HG03520 (cell line): ENCODE measurements around the gene TULP4.
"Not testable (repeated sequence)": the region's sequence is repeated elsewhere in the genome, so short reads cannot be mapped to it uniquely, and the experiment has no call there.

Experiments used
- ATAC-seq: cut with Tn5 transposase; IDR thresholded peaks from one replicate; pipeline ENCODE4 v1.9.1; 2021; ENCODE audit warnings: mild to moderate bottlenecking, moderate library complexity; ENCODE audit not compliant: unreplicated experiment

Gene TULP4

GRCh38 chr6:158518191-158519127, 206.2 kb downstream of the TULP4 start:
- peak; percentile 67 for ATAC-seq

DNA sequence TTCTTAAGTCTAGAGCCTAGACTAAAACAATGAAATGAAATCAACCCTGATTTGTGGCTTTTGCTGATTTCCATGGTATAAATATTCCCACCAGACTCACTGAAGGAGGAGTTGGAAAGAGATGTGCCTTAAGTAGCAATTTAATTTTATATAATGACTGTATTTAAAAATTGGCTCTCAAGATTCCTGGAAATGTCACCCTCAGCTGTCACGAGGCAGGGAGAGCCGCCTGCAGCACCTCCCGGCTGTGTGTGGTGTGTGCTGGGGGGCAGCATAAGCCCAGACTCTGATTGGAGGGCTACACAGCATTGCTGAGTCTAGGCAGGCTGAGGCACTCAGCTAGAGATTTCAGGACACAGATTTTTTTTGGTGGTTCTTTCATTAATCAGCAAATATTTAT, 207.0 kb downstream of the TULP4 start:
- no peak for ATAC-seq

DNA sequence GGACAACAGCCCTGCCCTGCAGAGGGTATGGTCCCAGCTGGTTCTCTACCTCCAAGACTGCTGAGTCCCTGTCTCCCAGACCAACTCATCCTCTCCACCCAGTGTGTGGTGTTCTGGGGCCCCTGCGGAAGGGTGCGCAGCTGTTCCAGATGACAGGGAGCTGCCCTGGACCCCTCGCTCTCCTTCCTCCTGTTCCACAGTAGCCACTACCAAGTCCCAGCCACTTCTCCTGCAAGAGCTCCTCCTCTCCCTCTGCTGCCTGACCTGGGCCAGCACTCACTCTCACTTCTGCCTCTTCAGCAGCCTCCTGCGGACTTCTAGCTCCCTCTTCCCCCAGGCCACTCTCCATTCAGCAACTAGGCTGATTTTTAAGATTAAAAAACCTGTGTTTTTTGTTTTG, 207.5 kb downstream of the TULP4 start:
- no peak for ATAC-seq

GRCh38 chr6:158520975-158521374, 208.7 kb downstream of the TULP4 start:
- ATAC-seq = not testable (repeated sequence)

DNA sequence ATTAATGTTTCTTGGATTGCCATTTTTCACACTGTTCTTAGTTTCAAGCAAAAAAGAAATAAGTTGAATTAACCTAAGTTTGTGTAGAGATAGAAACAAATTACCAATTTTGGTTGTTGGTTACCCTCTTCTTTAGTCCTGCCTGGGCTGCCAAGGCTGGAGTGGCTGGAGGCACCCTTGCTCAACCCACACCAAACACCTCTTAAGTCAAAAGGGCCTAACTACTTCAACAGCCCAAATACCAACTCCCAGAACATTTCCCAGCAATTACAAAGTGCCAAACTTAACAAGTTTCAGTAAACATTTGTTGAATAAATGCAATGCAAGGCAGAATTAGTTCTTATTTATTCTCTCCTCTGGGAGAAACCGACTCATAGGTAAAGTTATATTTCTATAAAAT, 209.5 kb downstream of the TULP4 start:
- no peak for ATAC-seq

DNA sequence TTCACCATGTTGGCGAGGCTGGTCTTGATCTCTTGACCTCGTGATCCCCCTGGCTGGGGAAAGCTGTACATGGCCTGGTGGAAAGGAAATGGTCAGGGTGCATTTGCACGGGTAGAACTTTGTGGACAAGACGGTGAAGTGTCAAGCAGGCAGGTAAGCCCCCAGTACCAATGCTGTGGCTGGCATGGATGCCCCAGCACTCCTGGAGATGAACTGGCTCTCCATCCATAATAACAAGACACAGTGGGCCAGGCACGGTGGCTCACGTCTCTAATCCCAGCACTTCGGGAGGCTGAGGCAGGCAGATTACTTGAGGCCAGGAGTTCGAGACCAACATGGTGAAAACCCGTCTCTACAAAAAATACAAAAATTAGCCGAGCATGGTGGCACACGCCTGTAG, 210.4 kb downstream of the TULP4 start:
- no peak for ATAC-seq

DNA sequence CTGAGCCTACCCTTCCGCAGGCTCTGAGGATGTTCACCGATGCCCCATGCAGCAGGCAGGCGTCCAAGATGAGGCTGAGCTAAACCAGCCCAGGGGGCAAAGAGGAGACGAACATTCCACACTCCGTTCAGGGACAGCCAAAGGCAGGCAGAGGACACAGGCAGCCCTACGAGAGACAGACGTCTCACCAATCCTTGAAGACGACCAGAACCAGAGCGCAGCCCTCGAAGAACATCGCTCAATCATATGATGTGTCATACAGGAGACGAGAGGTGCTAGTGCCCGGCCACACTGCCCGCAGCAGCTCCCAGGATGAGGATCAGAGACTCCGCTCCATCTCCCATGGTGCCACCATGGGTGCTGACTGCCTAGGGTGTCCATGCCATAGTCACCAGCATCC, 212.0 kb downstream of the TULP4 start:
- ATAC-seq = no peak

GRCh38 chr6:158527858-158528257, 215.6 kb downstream of the TULP4 start:
- ATAC-seq = not testable (repeated sequence)

DNA sequence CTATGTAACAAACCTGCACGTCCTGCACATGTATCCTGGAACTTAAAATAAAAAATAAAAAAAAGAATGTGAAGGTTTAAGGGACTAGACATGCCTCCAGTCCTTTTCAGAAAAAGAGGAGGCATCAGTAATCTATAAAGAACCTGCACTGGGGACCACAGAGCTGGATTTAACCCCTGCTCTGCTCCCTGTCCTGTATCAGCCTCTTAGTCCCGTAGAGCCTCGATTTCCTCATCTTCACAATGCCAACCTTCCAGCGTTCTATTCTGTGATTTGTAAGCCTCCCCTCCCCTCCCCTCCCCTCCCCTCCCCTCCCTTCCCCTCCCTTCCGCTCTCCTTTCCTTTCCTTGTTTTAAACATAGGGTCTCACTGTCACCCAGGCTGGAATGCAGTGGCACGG, 216.6 kb downstream of the TULP4 start:
- ATAC-seq = no peak

GRCh38 chr6:158529629-158530028, 217.4 kb downstream of the TULP4 start:
- ATAC-seq = no peak

DNA sequence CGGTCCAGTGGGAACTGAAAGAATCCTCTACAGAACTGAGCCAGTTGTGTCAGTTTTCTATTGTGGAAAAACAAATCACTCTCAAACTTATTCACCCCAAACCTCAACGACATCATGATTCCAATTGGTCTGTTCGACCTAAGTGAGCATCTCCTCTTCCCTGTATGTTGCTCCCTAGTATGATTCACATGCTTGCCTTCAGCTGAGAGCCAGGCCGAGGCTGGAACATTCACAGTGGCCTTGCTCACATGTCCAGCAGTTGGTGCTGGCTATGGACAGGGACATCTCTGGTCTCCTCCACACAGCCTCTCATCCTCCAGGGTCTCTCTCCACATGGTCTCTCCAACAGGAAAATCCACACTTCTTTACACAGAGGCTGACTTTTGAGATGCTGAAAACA, 219.3 kb downstream of the TULP4 start:
- ATAC-seq = no peak

GRCh38 chr6:158531970-158532369, 219.7 kb downstream of the TULP4 start:
- ATAC-seq = no peak

DNA sequence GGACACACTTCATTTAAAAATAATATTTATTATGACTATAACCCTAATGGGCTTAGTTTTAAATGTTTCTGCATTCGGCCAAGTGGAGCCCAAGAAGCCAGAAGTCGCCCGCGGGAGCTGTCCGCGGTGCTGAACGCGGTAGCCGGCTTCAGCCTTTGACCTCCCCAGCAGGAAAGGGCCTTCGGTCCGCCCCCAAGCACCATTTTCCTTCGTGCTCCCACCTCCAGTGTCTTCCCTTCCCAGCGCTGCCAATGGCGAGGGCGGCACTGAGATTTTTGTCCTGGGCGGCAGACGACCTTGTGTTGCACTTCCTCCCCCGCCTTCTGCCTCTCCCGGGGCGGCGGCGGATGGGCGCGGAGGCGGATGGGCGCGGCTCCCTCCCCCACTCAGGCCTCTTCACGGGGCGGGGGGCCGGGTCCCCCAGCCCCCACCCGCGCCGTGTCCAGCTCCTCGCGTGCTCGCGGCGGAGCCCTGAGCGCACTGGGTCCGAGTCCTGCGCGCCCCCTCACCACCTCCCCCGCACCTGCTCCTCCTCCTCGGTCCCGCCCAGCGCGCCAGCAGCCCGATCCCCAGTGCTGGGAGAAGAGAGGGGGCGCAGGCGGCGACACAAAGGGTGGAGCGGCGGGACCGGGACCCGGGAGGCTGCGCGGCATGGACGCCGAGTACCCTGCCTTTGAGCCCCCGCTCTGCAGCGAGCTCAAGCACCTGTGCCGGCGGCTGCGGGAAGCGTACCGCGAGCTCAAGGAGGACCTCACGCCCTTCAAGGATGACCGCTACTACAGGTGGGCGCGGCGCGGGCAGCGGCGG, 224.0 kb downstream of the TULP4 start:
- no peak for ATAC-seq

- ATAC-seq = no peak
These were observed 224.9 kb downstream of the TULP4 start for GRCh38 chr6:158536891-158537798.

GRCh38 chr6:158538741-158539140, 226.5 kb downstream of the TULP4 start:
- ATAC-seq = no peak

- ATAC-seq = no peak
These were observed 227.1 kb downstream of the TULP4 start for GRCh38 chr6:158539413-158539812.

GRCh38 chr6:158539881-158540280, 227.6 kb downstream of the TULP4 start:
- no peak for ATAC-seq

GRCh38 chr6:158543606-158544185, 231.4 kb downstream of the TULP4 start:
- no peak for ATAC-seq

- no peak for ATAC-seq
These were observed 232.2 kb downstream of the TULP4 start for GRCh38 chr6:158544428-158544827.
